ENCODE results near the gene LEF1.

GRCh38 chr4:108210989-108211835 is 42.5 kb upstream of the LEF1 start:
- no peak for TF ChIP-seq EZH2 (IDR thresholded peaks at IDR 0.05; ENCODE audit: low read length)
- TF ChIP-seq, protein P1, sequence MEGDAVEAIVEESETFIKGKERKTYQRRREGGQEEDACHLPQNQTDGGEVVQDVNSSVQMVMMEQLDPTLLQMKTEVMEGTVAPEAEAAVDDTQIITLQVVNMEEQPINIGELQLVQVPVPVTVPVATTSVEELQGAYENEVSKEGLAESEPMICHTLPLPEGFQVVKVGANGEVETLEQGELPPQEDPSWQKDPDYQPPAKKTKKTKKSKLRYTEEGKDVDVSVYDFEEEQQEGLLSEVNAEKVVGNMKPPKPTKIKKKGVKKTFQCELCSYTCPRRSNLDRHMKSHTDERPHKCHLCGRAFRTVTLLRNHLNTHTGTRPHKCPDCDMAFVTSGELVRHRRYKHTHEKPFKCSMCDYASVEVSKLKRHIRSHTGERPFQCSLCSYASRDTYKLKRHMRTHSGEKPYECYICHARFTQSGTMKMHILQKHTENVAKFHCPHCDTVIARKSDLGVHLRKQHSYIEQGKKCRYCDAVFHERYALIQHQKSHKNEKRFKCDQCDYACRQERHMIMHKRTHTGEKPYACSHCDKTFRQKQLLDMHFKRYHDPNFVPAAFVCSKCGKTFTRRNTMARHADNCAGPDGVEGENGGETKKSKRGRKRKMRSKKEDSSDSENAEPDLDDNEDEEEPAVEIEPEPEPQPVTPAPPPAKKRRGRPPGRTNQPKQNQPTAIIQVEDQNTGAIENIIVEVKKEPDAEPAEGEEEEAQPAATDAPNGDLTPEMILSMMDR (optimal IDR thresholded peaks at IDR 0.05 in 1 of 3, IDR thresholded peaks at IDR 0.05 in 1 of 3, conservative IDR thresholded peaks at IDR 0.05 in 1 of 3; ENCODE audit: extremely low read depth in 1 of 3, insufficient read depth in 2 of 3, low read length in 3 of 3): no peak
